NCI-H2196 (cell line): ENCODE results near the gene SOAT2.
A peak's percentile ranks its signal among the peaks of the same experiment; 100 is the strongest.
"Not testable (repeated sequence)": the region's sequence is repeated elsewhere in the genome, so short reads cannot be mapped to it uniquely, and the experiment has no call there.

Experiments
- DNase-seq: peaks from one replicate; lab custom pipeline; 2025; ENCODE audit not compliant: unreplicated experiment; lab: John Stamatoyannopoulos, UW

SOAT2 gene

GRCh38 chr12:53101931-53102781, 1.1 kb upstream of the SOAT2 start:
- DNase-seq: no peak

- no peak for DNase-seq
Measured at GRCh38 chr12:53103860-53104305, 597 bp downstream of the SOAT2 start.

- no peak for DNase-seq
Measured at GRCh38 chr12:53105256-53105655, 2.0 kb downstream of the SOAT2 start.

DNA sequence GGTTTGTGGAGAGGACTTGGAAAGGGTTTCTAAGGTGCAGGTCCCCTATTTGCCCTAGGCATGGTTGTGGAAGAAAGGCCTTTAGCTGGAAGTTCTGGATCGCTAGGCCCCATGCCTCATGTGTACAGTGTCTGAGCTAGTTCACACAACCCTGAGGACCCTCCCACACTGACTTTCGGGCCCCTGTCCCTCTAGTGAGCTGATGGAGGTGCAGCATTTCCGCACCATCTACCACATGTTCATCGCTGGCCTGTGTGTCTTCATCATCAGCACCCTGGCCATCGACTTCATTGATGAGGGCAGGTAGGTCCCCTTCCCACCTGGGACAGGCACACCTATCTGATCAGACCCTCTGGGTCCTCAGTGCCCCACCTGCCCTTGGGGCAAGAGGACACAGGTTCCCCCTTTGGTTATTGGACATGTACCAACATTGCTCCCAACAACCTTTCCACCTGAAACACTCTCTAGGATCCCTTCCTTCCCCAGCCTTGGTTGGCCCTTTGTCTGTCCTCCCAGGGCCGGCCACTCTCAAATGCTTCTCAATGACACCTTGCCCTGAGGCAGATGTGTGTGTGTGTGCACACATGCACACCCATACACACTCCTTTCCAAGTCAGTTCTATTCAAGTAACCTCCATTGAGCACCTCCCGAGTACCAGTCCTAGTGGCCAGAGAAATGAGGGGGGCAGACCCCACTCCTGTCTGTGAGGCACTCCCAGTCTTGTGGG, 2.6 kb downstream of the SOAT2 start:
- no peak for DNase-seq

GRCh38 chr12:53107122-53107521, 3.8 kb downstream of the SOAT2 start:
- no peak for DNase-seq

DNA sequence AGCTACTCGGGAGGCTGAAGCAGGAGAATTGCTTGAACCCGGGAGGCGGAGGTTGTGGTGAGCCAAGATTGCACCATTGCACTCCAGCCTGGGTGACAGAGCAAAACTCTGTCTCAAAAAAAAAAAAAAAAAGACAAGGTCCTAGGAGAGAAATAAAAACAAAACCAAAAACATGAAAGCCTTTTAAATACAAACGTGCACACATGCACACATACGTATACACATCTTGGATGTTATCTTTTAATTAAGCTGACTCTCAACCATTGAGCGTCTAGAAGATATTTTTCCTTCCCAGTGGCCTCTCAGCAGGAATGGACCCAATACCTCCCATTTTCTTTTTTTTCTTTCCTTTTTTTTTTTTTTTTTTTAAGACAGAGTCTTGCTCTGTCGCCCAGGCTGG, 9.1 kb downstream of the SOAT2 start:
- DNase-seq: not testable (repeated sequence)

DNA sequence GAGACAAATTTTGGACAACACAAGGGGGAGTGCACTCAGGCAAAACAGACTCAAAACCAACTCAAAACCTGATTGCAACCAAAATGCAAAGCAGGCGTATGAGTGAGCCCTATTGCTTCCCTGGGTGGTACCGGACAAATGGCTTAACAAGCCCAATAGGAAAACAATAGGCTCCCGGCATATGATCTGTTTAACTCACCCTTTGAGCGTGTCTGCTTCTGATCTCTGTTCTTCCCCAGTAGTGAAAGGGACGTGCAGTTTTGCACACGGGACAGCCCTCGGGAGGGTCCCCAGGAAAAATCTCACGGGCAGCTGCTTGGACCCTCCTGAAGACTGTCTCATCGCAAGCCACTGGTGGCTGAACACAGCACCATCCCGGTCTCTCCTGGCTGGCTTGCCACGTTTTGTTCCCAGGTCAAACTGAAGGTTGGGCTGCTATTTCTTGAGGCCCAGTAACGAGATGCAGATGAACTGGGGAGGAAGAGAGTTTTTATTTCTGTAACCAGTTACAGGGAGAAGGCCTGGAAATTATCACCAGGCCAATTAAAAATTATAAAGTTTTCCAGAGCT, 9.9 kb downstream of the SOAT2 start:
- DNase-seq: no peak

DNA sequence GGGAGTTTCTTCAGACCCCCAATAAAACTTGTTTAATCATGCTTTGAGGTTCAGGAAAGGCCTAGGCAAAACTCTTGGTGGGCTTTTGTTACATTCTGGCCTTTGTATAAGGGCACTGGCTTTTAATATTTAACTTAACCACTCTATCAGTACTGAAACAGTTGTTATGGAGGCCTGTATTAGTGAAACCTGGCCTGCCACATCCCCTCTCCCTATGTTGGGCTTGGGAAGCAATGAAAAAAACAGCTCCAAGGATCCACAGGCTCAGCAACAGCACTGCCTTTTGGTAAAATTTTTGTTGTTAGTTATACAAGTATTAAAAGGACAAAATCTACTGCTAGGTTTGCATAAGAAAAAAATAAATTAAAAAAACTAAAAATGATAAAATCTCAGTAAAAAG, 10.7 kb downstream of the SOAT2 start:
- no peak for DNase-seq

GRCh38 chr12:53115112-53115890, 12.0 kb downstream of the SOAT2 start:
- DNase-seq: no peak

GRCh38 chr12:53115891-53116648, 12.8 kb downstream of the SOAT2 start:
- DNase-seq: no peak

DNA sequence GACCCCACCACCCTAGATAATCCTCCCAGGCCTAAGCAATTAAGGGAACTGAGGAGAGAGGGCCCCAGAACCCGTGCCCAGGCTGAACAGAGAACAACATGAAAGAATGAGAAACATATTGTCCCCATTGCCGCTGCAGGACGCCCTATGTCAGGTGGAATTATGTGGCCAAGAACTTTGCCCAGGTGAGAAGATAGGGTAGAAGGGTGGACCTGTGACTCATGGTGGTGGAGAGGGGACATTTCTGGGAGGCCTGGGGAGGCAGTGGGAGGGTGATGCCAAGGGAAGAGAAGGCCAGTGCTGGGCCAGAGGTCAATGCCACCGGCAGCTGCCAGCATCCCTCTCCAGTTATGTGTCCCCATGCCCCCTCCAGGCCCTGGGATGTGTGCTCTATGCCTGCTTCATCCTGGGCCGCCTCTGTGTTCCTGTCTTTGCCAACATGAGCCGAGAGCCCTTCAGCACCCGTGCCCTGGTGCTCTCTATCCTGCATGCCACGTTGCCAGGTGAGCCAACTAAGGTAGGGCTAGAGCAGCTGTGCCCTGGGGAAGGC, 15.5 kb downstream of the SOAT2 start:
- DNase-seq: no peak

DNA sequence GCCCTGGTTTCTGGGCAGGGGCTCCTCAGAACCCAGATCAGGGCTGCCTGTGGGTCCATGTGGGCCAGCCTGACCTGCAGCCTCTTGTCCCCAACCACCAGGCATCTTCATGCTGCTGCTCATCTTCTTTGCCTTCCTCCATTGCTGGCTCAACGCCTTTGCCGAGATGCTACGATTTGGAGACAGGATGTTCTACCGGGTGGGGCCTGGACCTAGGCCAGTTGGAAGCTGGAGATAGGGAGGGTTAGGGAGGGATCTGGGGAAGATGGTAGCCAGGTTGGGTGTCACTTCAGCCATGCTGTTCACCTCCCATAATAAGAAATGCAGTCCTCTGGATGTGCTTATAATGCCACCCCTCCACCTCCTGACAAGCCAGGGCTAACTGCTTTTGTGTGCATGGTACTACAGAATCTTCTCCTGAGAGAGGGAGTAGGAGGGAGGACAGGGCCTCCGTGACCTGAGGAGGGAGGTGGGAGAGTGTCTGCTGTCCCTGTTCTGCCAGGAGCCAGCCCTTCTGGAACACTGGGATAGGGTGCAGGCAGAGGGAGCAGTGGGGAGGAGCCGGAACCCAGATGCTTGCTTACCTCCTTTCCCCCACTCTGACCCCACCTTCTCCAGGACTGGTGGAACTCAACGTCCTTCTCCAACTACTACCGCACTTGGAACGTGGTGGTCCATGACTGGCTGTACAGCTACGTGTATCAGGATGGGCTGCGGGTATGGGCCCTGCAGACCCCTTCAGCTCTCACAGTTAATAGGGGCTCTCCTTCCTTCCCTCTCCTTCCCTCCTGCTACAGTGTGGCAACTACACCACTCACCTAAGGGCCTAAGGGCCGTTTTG, 17.6 kb downstream of the SOAT2 start:
- no peak for DNase-seq

- DNase-seq: peak; percentile 9
Measured at GRCh38 chr12:53122961-53123468, 19.7 kb downstream of the SOAT2 start.

DNA sequence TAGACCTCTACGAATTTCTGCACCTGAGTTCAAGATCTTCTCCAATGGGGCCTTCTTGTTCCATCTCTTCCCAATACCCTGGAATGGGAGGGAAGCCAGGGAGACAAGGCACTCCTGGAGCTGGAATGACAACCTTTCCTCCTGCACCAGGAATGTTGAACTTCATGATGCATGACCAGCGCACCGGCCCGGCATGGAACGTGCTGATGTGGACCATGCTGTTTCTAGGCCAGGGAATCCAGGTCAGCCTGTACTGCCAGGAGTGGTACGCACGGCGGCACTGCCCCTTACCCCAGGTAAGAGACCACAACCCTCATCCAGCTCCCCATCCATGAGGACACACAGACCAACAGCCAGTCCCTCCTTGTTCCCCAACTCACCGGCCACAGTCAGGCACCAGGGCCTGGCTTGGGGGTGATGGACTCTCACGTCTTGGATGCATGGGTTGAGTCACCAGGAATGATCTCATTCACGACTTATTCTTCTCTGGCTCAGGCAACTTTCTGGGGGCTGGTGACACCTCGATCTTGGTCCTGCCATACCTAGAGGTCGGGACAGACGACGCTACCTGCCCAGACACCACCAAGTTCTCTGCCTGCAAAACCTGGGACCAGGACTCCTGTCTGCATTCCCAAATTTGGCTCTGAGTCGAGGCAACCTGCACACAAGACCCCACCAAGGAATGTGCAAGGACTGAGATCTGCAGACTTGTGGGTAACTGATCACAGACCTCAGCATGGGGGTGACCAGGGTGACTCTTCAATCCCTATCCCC, 20.5 kb downstream of the SOAT2 start:
- DNase-seq: no peak

DNA sequence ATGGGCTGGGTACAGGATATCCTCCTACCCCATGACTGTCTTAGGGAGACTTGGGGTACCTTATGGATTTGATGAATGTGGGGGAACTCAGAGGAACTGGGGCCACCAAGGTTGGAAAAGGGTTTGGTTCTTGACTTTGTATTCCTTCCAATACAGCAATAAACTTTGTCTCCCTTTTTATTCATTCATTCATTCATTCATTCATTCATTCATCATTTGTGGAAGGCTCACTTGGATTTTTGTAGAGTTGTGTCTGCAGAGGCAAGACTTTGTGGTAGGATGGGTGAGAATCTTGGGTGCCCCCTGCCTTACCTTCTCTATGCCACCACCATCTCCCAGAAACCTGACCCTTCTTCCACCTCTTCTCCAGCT, 21.1 kb downstream of the SOAT2 start:
- DNase-seq: no peak

GRCh38 chr12:53127169-53127568, 23.9 kb downstream of the SOAT2 start:
- DNase-seq: no peak

- DNase-seq: no peak
Measured at GRCh38 chr12:53128780-53129569, 25.7 kb downstream of the SOAT2 start.

DNA sequence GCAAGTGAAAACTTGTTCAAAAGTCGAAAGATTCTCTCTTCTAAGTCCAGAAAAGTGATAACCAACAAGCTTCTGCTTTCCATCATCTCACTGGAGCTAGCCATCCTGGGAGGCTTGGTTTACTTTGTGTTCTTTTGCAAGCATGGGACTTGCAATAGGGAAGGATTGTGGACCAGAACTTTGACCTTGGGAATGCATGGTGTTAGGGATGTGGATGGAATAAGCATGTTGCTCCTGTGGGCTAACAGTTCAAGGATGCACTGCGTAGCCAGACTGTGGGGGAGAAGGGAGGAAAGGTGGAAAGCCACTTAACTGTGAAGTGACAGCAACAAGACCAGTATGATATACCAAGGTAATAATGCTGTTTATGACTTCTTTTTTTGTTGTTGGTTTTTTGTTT, 28.6 kb downstream of the SOAT2 start:
- no peak for DNase-seq
